ENCODE results near the gene MTA3. TPM values are rescaled to one million over a fixed set of nuclear protein-coding genes. Genes with fewer than 3 reads are reported as not detected.
"Not testable (repeated sequence)": the region's sequence is repeated elsewhere in the genome, so short reads cannot be mapped to it uniquely, and the experiment has no call there.

Gene MTA3
- total RNA-seq (2014; rRNA removed; shearing (Covaris generic); ENCODE audit: low replicate concordance) = 18.8 and 36.5 TPM in 2 replicates

GRCh38 chr2:42568401-42569115, at the start of gene MTA3:
MTA3 (plus strand) TSS chr2:42568632; CDS start chr2:42568746, 114 bp downstream.
- Histone ChIP-seq H3K4me3 (peak within 1 kb of the TSS; percentile 59), H3K36me3 (peaks cover 17% of the 10 kb centered on the region), H3K9me3 (no peaks in the 10 kb centered on the region), H3K27me3 (no peaks in the 10 kb centered on the region)
- peak; percentile 61 for DNase-seq

DNA sequence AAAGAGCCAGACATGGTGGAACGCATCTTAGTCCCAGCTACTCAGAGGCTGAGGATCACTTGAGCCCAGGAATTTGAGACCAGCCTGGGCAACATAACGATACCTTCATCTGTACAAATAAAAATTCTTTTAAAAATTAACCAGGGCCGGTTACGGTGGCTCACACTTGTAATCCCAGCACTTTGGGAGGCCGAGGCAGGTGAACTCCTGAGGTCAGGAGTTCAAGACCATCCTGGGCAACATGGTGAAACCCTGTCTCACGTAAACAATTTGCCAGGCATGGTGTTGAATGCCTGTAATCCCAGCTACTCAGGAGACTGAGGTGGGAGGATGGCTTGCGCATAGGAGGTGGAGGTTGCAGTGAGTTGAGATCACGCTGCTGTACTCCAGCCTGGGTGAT, 48.8 kb upstream of the MTA3 start:
- no peaks in the 10 kb centered on the region for H3K9me3 ChIP-seq
- no peak overlapping the region for H3K4me3 ChIP-seq
- no peaks in the 10 kb centered on the region for H3K27me3 ChIP-seq
- DNase-seq = no peak
- H3K36me3 ChIP-seq = no peaks in the 10 kb centered on the region

- Histone ChIP-seq H3K36me3 (no peaks in the 10 kb centered on the region), H3K4me3 (no peak overlapping the region), H3K27me3 (no peaks in the 10 kb centered on the region), H3K9me3 (no peaks in the 10 kb centered on the region)
- no peak for DNase-seq
Measured at GRCh38 chr2:42522035-42522434, 46.4 kb upstream of the MTA3 start.

DNA sequence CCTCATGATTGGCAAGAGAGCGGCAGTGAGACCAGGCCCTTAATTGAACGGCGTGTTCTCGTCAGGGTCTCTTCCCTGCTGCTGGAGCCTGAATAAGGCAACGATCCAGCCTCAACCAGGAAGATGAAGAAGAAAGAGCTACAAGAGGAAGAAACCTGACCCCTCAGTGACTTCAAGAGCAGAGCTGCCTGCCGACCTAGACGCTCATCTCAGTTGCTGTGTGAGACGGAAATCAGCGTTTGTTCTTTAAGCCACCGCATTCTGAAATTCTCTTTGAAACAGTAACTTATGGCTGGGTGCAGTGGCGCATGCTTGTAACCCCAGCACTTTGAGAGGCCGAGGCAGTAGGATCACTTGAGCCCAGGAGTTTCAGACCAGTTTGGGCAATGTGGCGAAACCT, 45.1 kb upstream of the MTA3 start:
- no peak for DNase-seq
- Histone ChIP-seq H3K9me3 (no peaks in the 10 kb centered on the region), H3K4me3 (no peak overlapping the region), H3K36me3 (no peaks in the 10 kb centered on the region), H3K27me3 (no peaks in the 10 kb centered on the region)

DNA sequence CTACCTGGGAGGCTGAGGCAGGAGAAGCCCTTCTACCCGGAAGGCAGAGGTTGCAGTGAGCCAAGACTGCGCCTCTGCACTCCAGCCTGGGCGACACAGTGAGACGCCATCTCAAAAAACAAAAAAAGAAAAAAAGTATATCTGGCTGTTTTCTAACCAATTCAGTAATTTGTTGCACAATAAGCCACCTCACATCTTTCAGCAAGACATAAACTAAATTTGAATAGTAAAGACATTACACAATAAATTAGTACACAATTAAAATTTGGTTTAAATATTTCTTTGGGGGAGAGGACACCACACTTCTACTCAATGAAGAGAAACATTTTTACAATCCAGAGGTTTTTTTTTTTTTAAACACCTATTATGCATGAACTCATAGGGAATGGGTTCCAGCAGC, 36.0 kb upstream of the MTA3 start:
- Histone ChIP-seq H3K36me3 (no peaks in the 10 kb centered on the region), H3K9me3 (no peaks in the 10 kb centered on the region), H3K27me3 (no peaks in the 10 kb centered on the region), H3K4me3 (no peak overlapping the region)
- no peak for DNase-seq

DNA sequence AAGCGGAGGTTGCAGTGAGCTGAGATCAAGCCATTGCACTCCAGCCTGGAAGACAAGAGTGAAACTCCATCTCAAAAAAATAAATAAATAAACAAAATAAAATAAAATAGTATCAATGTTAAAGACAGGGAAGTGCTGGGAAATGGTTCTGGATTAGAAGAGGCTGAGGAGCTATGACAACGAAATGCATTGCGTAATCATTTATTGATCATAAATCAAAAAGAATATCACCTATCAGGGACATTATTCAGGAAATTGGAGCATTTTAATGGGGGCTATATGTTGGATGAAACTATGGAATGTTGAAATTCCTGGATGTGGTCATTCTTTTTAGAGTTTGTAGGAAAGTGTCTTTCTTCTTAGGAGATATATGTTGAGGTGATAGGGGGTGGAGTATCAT, 30.9 kb upstream of the MTA3 start:
- no peak overlapping the region for H3K4me3 ChIP-seq
- no peak for DNase-seq
- H3K36me3 ChIP-seq = no peaks in the 10 kb centered on the region
- H3K27me3 ChIP-seq = no peaks in the 10 kb centered on the region
- no peaks in the 10 kb centered on the region for H3K9me3 ChIP-seq

DNA sequence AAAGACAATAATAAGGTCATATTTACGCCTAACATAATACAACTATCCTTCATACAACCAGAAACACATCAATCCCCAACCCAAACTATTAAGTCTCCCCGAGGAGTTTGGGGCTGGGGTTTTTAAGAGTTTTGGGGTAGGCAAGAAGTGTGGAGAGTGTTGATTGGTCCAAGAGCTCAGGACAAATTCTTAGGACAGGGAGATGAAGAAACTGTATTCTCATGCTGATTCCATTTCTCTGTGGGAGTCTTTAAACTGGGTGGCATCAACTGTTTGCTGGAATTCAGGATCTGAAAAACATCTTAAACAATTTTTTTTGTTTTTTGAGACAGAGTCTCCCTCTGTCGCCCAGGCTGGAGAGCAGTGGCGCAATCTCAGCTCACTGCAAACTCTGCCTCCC, 25.6 kb upstream of the MTA3 start:
- no peak for DNase-seq
- Histone ChIP-seq H3K4me3 (no peak overlapping the region), H3K27me3 (no peaks in the 10 kb centered on the region)

GRCh38 chr2:42545023-42545721, 23.3 kb upstream of the MTA3 start:
- no peak for DNase-seq
- no peak overlapping the region for H3K4me3 ChIP-seq
- H3K36me3 ChIP-seq = no peaks in the 10 kb centered on the region
- no peaks in the 10 kb centered on the region for H3K27me3 ChIP-seq
- H3K9me3 ChIP-seq = no peaks in the 10 kb centered on the region

More for the DNA sequence above, 25.6 kb upstream of the MTA3 start:
- H3K9me3 ChIP-seq = no peaks in the 10 kb centered on the region
- H3K36me3 ChIP-seq = no peaks in the 10 kb centered on the region

DNA sequence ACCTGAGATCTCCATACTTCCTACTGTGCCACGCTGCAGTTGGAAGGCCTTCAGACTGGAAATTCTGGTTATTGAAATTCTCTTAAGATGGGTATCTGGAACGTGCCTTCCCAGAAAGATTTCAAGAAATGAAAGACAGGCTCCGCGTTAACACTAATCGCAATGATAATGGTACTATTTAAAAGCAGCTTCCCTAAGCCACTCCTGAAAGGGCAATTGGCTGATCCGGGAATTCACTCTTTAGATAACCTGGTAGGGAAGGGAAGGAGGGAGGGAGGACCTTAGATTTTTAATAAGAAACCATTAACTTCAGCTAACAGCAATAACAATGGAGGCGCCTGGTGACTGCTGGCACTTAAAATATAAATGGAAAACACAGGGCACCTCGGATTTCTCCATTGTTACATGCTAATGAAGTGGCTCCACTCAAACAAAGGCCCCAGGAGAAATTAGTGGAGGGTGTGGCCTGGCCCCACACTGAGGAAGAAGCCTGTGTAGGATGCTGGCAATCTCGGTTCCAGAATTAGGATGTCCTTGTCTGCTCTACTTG, 22.5 kb upstream of the MTA3 start:
- no peaks in the 10 kb centered on the region for H3K27me3 ChIP-seq
- no peaks in the 10 kb centered on the region for H3K36me3 ChIP-seq
- no peaks in the 10 kb centered on the region for H3K9me3 ChIP-seq
- DNase-seq = no peak
- H3K4me3 ChIP-seq = no peak overlapping the region

DNA sequence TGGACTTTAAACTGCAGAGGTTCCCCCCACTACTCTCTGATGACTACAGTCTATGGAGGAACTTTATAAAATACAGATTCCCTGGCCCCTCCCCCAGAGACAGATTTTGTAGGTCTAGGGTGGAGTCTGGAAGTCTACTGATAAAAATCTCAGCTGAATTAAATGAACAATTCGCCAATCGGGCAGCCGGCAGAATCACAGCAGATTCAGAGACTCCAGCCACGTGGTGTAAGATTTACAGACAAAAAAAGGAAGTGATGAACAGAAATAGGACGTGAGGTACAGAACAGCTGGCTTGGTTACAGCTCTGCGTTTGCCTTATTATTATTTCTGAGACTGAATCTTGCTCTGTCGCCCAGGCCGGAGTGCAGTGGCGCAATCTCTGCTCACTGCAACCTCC, 21.4 kb upstream of the MTA3 start:
- H3K27me3 ChIP-seq = no peaks in the 10 kb centered on the region
- H3K4me3 ChIP-seq = no peak overlapping the region
- no peaks in the 10 kb centered on the region for H3K36me3 ChIP-seq
- DNase-seq = no peak
- no peaks in the 10 kb centered on the region for H3K9me3 ChIP-seq

DNA sequence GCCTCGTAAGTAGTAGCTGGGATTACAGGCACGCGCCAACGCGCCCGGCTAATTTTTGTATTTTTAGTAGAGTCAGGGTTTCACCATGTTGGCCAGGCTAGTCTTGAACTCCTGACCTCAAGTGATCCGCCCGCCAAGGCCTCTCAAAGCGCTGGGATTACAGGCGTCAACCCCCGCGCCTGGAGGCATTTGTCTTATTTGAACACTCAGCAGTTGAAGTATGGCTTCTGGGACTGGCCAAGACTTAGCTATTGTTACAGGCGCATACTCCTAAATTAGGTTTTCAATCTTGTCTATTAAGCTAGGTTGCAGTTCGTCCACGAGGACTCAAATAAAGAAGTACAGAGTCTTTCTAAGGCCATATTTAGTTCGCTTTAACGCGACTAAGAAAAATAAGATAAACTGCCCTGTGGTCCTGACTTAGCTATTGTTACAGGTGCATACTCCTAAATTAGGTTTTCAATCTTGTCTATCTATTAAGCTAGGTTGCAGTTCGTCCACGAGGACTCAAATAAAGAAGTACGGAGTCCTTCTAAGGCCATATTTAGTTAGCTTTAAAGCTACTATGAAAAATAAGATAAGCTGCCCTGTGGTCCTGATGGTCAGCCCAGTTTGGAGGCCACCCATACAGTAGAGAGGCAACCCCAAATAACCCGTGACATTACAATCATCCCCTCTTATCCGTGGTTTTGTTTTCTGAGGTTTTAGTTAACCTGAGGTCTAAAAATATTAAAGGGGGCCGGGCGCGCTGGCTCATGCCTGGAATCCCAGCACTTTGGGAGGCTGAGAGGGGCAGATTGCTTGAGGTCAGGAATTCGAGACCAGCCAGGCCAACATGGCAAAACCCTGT, 20.8 kb upstream of the MTA3 start:
- Histone ChIP-seq H3K36me3 (no peaks in the 10 kb centered on the region), H3K4me3 (no peak overlapping the region)

DNA sequence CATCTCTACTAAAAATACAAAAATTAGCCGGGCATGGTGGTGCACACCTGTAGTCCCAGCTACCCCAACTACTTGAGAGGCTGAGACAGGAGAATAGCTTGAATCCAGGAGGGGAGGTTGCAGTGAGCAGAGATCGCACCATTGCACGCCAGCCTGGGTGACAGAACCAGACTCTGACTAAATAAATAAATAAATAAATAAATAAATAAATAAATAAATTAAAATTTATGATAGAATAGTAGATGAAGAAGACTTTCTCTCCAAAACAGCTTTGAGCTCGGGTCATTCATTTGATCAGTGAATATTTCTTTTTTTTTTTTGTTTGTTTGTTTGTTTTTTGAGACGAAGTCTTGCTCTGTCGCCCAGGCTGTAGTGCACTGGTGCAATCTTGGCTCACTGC, 17.6 kb upstream of the MTA3 start:
- Histone ChIP-seq H3K27me3 (no peaks in the 10 kb centered on the region), H3K36me3 (no peaks in the 10 kb centered on the region), H3K4me3 (no peak overlapping the region), H3K9me3 (no peaks in the 10 kb centered on the region)
- no peak for DNase-seq

More for the DNA sequence above, 20.8 kb upstream of the MTA3 start:
- Histone ChIP-seq H3K27me3 (no peaks in the 10 kb centered on the region), H3K9me3 (no peaks in the 10 kb centered on the region)
- DNase-seq = no peak

- no peaks in the 10 kb centered on the region for H3K9me3 ChIP-seq
- H3K27me3 ChIP-seq = no peaks in the 10 kb centered on the region
- no peak overlapping the region for H3K4me3 ChIP-seq
- DNase-seq = no peak
- H3K36me3 ChIP-seq = no peaks in the 10 kb centered on the region
Measured at GRCh38 chr2:42554392-42554791, 14.0 kb upstream of the MTA3 start.

- H3K9me3 ChIP-seq = no peaks in the 10 kb centered on the region
- no peaks in the 10 kb centered on the region for H3K36me3 ChIP-seq
- no peak overlapping the region for H3K4me3 ChIP-seq
- DNase-seq = no peak
- no peaks in the 10 kb centered on the region for H3K27me3 ChIP-seq
Measured at GRCh38 chr2:42556315-42556890, 12.0 kb upstream of the MTA3 start.

GRCh38 chr2:42557306-42557705, 11.1 kb upstream of the MTA3 start:
- Histone ChIP-seq H3K36me3 (no peaks in the 10 kb centered on the region), H3K4me3 (no peak overlapping the region), H3K27me3 (no peaks in the 10 kb centered on the region), H3K9me3 (no peaks in the 10 kb centered on the region)
- no peak for DNase-seq

DNA sequence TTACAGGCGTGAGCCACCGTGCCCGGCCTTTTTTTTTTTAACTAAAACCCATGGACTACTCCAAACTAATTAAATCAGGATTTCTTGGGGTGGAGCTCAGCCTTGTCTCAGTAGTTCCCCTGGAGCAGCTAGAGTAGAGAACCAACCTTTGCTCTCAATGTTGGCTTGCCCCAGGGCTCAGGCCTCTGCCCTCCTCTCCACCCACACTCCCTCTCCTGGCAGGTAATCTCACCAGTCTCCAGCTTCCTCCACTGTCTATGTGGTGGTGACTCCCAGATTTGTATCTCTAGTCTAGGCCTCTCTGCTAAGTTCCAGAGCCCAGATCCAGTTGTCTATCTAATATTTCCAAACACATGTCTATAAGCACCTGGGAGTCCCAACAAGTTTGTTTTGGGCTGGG, 9.6 kb upstream of the MTA3 start:
- no peaks in the 10 kb centered on the region for H3K9me3 ChIP-seq
- no peak for DNase-seq
- H3K36me3 ChIP-seq = no peaks in the 10 kb centered on the region
- H3K4me3 ChIP-seq = no peak overlapping the region
- no peaks in the 10 kb centered on the region for H3K27me3 ChIP-seq

DNA sequence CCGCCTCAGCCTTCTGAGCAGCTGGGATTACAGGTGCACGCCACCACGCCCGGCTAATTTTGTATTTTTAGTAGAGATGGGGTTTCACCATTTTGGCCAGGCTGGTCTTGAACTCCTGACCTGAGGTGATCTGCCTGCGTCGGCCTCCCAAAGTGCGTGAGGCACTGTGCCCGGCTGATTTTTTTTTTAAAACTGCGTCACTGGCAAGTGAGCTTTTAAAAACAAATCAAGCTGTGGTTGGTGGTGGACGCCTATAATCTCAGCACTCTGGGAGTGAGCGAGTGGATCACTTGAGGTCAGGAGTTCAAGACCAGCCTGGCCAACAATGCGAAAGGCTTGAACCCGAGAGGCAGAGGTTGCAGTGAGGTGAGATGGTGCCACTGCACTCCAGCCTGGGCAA, 8.3 kb upstream of the MTA3 start:
- not testable (repeated sequence) for H3K9me3 ChIP-seq, H3K27me3 ChIP-seq, H3K4me3 ChIP-seq, DNase-seq, H3K36me3 ChIP-seq
